Gastroesophageal sphincter (tissue), 4 donors: ENCODE measurements around the gene POU2AF1. TPM values are rescaled to one million over a fixed set of nuclear protein-coding genes. Genes with fewer than 3 reads are reported as not detected.
A peak's percentile ranks its signal among the peaks of the same experiment; 100 is the strongest.

ENCODE experiments used
- ATAC-seq: fragments of 150-250 bp; one replicate; pipeline ENCODE4 v1.9.1; 2016; ENCODE audit warnings: mild to moderate bottlenecking, moderate library complexity
- H3K27ac ChIP-seq, 4 donors: fragments of 200-600 bp; sonication (generic) in 3 of 4; 1 replicate in 3 of 4; 2 replicates in 1 of 4; pipeline ENCODE4 v1.5.1; 2016 to 2019
- H3K27me3 ChIP-seq: fragments of 200-600 bp; sonication (generic); one replicate; pipeline ENCODE4 v1.5.1; 2019
- H3K36me3 ChIP-seq, 2 donors: fragments of 200-600 bp; sonication (generic); one replicate each; pipeline ENCODE4 v1.5.1; 2019; ENCODE audit warnings: control low read depth in 1 of 2
- H3K4me1 ChIP-seq, 3 donors: fragments of 200-600 bp; sonication (generic); 1 replicate in 2 of 3; 2 replicates in 1 of 3; pipeline ENCODE4 v1.5.1; 2016 to 2019; ENCODE audit warnings: control low read depth in 2 of 3
- H3K4me3 ChIP-seq, 2 donors: fragments of 200-600 bp; sonication (generic); one replicate each; pipeline ENCODE4 v1.5.1; 2019; ENCODE audit warnings: mild to moderate bottlenecking in 1 of 2, moderate library complexity in 1 of 2
- H3K9me3 ChIP-seq, 3 donors: fragments of 200-600 bp; sonication (generic); one replicate each; pipeline ENCODE4 v1.5.1; 2017 to 2019; ENCODE audit warnings: control low read depth in 2 of 3
- CTCF ChIP-seq, 4 experiments: fragments of 200-600 bp in 2 of 4; fragments of 450-650 bp in 2 of 4; sonication (generic) in 1 of 4; IDR thresholded peaks; one replicate each; pipeline ENCODE4 v1.5.1; 2017 to 2019; ENCODE audit warnings: antibody characterized with exemption in 4 of 4, mild to moderate bottlenecking in 2 of 4, moderate library complexity in 2 of 4
- EP300 ChIP-seq: sonication (generic); formaldehyde crosslinking; IDR thresholded peaks from one replicate; pipeline ENCODE4 v1.6.1; 2017; ENCODE audit warnings: antibody characterized with exemption, mild to moderate bottlenecking
- POLR2A ChIP-seq, 2 donors: fragments of 450-650 bp; IDR thresholded peaks; one replicate each; pipeline ENCODE4 v1.6.1; 2017; ENCODE audit warnings: antibody characterized with exemption in 2 of 2, mild to moderate bottlenecking in 2 of 2, moderate library complexity in 1 of 2
- POLR2AphosphoS5 ChIP-seq: sonication (generic); formaldehyde crosslinking; IDR thresholded peaks from one replicate; pipeline ENCODE4 v1.6.1; 2017; ENCODE audit warnings: antibody characterized with exemption
- WGBS, 2 donors: methylation state at CpG; one replicate each; pipeline ENCODE4 v1.1.5; 2018; ENCODE audit warnings: low coverage in 1 of 2; 5-methylcytosine and 5-hydroxymethylcytosine counted together
- total RNA-seq, 4 donors: library from RNA; depleted of rRNA; stranded (reverse); fragments of >200 nt; gene quantifications; one replicate each; pipeline ENCODE4 v1.1.0, GENCODE V29; 2016

Gene POU2AF1
- total RNA-seq, 4 donors from 2014 or later: 0.10 TPM; not detected in 3

GRCh38 chr11:111367411-111368284 lies 11.4 kb downstream of the POU2AF1 start:
- Histone ChIP-seq H3K4me1 (peaks cover 0 to 10% (median 0%) of the 10 kb centered on the region in 3 donors), H3K9me3 (no peaks in the 10 kb centered on the region), H3K27ac (no peak overlapping the region), H3K27me3 (no peaks in the 10 kb centered on the region), H3K36me3 (no peaks in the 10 kb centered on the region), H3K4me3 (no peak overlapping the region)
- no peak for ATAC-seq
- 83 to 93% methylated on average over 4 to 8 of the region's 12 CpGs for WGBS, 2 donors
- TF ChIP-seq CTCF (IDR thresholded peaks at IDR 0.05) (no peak), EP300 (no peak), POLR2AphosphoS5 (no peak), POLR2A (IDR thresholded peaks at IDR 0.05) (no peak)

DNA sequence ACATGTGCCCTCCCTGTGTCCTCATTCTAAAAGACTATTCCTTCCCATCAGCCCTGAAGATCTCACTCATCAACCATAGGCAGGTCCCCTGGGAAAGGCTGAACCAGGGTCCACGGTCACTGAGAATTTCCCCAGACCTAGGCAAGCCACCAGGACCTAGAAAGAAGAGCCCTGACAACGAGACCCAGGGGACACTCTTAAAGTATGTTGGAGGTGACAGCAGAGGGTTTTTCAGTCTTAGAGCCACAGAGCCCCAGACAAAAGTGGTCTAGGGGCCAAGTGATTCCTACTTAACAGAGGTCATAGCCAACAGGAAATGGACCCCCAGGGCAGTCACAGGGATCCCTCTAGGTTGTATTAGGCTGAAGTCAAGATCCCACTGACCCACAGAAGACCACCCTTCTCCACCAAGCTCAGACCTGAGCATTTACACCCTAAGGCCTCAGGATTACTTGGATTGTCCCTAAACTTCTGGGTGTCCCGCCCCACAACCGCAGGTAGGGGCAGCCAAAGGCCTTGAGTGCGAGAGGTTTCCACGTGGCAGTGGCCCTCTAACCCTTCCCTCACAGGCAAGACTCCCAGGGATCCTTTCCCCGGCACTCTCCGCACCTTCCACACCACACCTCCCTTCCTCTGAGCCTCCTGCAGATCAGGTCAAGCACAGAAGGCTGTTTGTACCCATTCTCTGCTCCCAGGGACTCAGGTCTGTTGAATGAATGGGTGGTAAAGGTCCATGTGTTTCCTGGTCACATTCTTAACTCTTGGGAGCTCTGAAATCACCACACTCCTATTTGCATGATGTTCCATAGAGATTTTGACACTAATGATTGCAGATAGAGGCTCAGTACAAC lies 12.3 kb downstream of the POU2AF1 start:
- TF ChIP-seq EP300: no peak
- TF ChIP-seq POLR2AphosphoS5: no peak
- no peak for TF ChIP-seq POLR2A (IDR thresholded peaks at IDR 0.05)
- TF ChIP-seq CTCF (IDR thresholded peaks at IDR 0.05): no peak
- Histone ChIP-seq H3K4me1 (peaks cover 0 to 10% (median 0%) of the 10 kb centered on the region in 3 donors), H3K36me3 (no peaks in the 10 kb centered on the region), H3K4me3 (no peak overlapping the region), H3K27ac (no peak overlapping the region), H3K27me3 (no peaks in the 10 kb centered on the region), H3K9me3 (no peaks in the 10 kb centered on the region)
- no peak for ATAC-seq
- 70 to 100% methylated on average over 2 of the region's 8 CpGs for WGBS, 2 donors

DNA sequence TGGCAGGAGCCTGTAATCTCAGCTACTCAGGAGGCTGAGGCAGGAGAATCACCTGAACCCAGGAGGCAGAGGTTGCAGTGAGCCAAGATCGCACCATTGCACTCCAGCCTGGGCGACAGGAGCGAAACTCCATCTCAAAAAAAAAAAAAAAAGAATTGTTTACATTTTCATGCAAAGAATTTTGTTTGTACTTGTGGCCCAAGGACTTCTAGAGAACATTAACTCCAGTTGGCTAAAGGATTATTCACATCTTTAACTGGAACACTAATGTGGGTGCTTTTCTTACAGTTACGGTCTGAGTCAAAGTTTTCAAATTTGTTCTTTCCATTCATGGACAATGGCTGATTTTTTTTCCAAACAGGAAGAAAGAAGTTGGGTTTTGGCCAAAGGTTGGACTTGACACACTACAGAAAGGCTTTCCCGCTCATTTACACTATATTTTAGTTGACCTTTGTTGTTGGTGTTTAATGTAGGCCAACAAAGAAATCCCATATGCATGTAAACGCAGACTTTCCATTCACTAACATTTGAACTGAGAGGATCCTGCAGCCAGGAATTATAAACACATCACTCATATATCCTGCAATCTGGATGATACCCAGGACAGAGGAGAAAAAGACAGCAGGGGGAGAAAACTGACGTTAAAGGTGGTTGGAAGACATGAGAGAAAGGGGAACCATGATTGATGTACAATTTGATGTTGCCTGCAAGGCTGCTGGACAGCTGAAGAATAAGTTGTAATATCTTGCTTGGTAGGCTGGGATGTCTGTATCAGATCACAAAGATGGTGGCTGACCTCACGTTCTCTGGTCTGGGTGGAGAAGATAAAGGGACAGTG lies 13.1 kb downstream of the POU2AF1 start:
- Histone ChIP-seq H3K36me3 (no peaks in the 10 kb centered on the region), H3K9me3 (no peaks in the 10 kb centered on the region), H3K4me3 (no peak overlapping the region), H3K27me3 (no peaks in the 10 kb centered on the region), H3K27ac (no peak overlapping the region), H3K4me1 (peaks cover 0 to 10% (median 0%) of the 10 kb centered on the region in 3 donors)
- WGBS, 2 donors: 36 to 41% methylated on average over 6 to 8 of the region's 8 CpGs
- no peak for ATAC-seq
- no peak for TF ChIP-seq CTCF (IDR thresholded peaks at IDR 0.05)
- peak; percentile 29 for TF ChIP-seq POLR2AphosphoS5
- no peak for TF ChIP-seq EP300
- no peak for TF ChIP-seq POLR2A (IDR thresholded peaks at IDR 0.05)

DNA sequence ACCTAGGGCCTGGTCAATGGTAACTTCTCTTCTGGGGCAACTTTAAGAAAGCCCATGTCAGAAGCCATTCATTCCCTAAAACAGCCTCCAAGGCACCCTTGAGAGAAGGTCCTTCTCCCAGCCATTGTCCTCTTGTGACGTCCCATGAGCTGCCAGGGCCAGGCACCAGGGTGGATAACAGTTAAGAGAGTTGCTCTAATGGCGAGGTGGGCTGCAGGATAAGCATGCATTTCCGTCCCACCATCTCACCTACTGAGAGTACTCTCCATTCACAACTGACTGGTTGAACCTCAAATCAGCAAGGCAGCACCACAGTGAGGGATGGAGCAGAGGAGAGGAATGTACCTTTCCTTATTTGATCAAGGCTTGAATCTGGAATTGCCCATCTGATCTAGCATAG lies 14.6 kb downstream of the POU2AF1 start:
- no peaks in the 10 kb centered on the region for H3K9me3 ChIP-seq
- TF ChIP-seq EP300: no peak
- TF ChIP-seq CTCF (IDR thresholded peaks at IDR 0.05): no peak
- TF ChIP-seq POLR2A (IDR thresholded peaks at IDR 0.05): no peak
- TF ChIP-seq POLR2AphosphoS5: no peak
- no peaks in the 10 kb centered on the region for H3K36me3 ChIP-seq
- WGBS, 2 donors: 93% methylated on average over 2 of the region's 3 CpGs; no CpG with 5 or more reads in 1 of the 2 donors
- ATAC-seq: no peak
- peaks cover 0 to 10% (median 0%) of the 10 kb centered on the region in 3 donors for H3K4me1 ChIP-seq
- no peaks in the 10 kb centered on the region for H3K27me3 ChIP-seq
- no peak overlapping the region for H3K27ac ChIP-seq
- H3K4me3 ChIP-seq: no peak overlapping the region
